HT-29 (cell line): Measurements from ENCODE around the gene PTPRR. TPM values are rescaled to one million over a fixed set of nuclear protein-coding genes. Genes with fewer than 3 reads are reported as not detected.
A peak's percentile ranks its signal among the peaks of the same experiment; 100 is the strongest.

ENCODE experiments used
- DNase-seq: peaks from one replicate; pipeline ENCODE4 v3.0.0-alpha.2; 2015; ENCODE audit warnings: low spot score
- total RNA-seq: library from RNA; depleted of rRNA; stranded (reverse); fragments of >200 nt; shearing (Covaris generic); gene quantifications from 2 replicates; pipeline ENCODE4 v1.2.3, GENCODE V29; 2014

PTPRR gene
- total RNA-seq, 1 experiment from 2014 or later = 0.66 TPM

- no peak for DNase-seq
Observed at GRCh38 chr12:70798016-70798783, 122.3 kb downstream of the PTPRR start.

GRCh38 chr12:70796989-70797388 is 123.5 kb downstream of the PTPRR start:
- DNase-seq = no peak

- DNase-seq = no peak
Observed at GRCh38 chr12:70795608-70796007, 124.9 kb downstream of the PTPRR start.

GRCh38 chr12:70794131-70794530 is 126.4 kb downstream of the PTPRR start:
- no peak for DNase-seq

- no peak for DNase-seq
Observed at GRCh38 chr12:70788774-70789173, 131.8 kb downstream of the PTPRR start.

- DNase-seq = no peak
Observed at GRCh38 chr12:70787612-70788011, 132.9 kb downstream of the PTPRR start.

GRCh38 chr12:70785896-70786295 is 134.6 kb downstream of the PTPRR start:
- no peak for DNase-seq

GRCh38 chr12:70784042-70784668 is 136.4 kb downstream of the PTPRR start:
- no peak for DNase-seq

- no peak for DNase-seq
Observed at GRCh38 chr12:70783455-70783854, 137.1 kb downstream of the PTPRR start.

GRCh38 chr12:70779250-70779649 is 141.3 kb downstream of the PTPRR start:
- peak; percentile 12 for DNase-seq

- DNase-seq = no peak
Observed at GRCh38 chr12:70774055-70774454, 146.5 kb downstream of the PTPRR start.

GRCh38 chr12:70772836-70773235 is 147.7 kb downstream of the PTPRR start:
- no peak for DNase-seq

GRCh38 chr12:70771581-70771980 is 149.0 kb downstream of the PTPRR start:
- DNase-seq = no peak

GRCh38 chr12:70763666-70764065 is 156.9 kb downstream of the PTPRR start:
- DNase-seq = no peak

GRCh38 chr12:70762000-70762399 is 158.5 kb downstream of the PTPRR start:
- DNase-seq = no peak

GRCh38 chr12:70759161-70759918 is 161.2 kb downstream of the PTPRR start:
- no peak for DNase-seq

- no peak for DNase-seq
Observed at GRCh38 chr12:70758494-70758845, 162.1 kb downstream of the PTPRR start.

- DNase-seq = no peak
Observed at GRCh38 chr12:70757830-70758493, 162.6 kb downstream of the PTPRR start.

GRCh38 chr12:70756791-70757190 is 163.7 kb downstream of the PTPRR start:
- DNase-seq = peak; percentile 82

GRCh38 chr12:70756118-70756517 is 164.4 kb downstream of the PTPRR start:
- DNase-seq = peak; percentile 86

GRCh38 chr12:70754330-70754741 is 166.2 kb downstream of the PTPRR start:
- peak; percentile 33 for DNase-seq

GRCh38 chr12:70752327-70752726 is 168.2 kb downstream of the PTPRR start:
- no peak for DNase-seq
